CD4-positive, alpha-beta T cell treated with Interleukin-12 subunit alpha and Interleukin-12 subunit beta, for 1 hour (primary cell): ENCODE results near the gene SCLY.
"Not testable (repeated sequence)": the region's sequence is repeated elsewhere in the genome, so short reads cannot be mapped to it uniquely, and the experiment has no call there.

Source experiments
- DNase-seq: peaks from one replicate; pipeline ENCODE4 v3.0.0-alpha.2; 2020

Gene SCLY

GRCh38 chr2:238060542-238061314 is at the start of gene SCLY:
TSS of gene SCLY (plus strand) at chr2:238061001. CDS start at chr2:238061055, 54 bp downstream.
- peak; percentile 97 for DNase-seq

GRCh38 chr2:238013806-238014205 is 47.0 kb upstream of the SCLY start:
- no peak for DNase-seq

- no peak for DNase-seq
Measured at GRCh38 chr2:238015705-238016104, 45.1 kb upstream of the SCLY start.

GRCh38 chr2:238016526-238016925 is 44.3 kb upstream of the SCLY start:
- no peak for DNase-seq

- no peak for DNase-seq
Measured at GRCh38 chr2:238019962-238020361, 40.8 kb upstream of the SCLY start.

GRCh38 chr2:238020816-238021215 is 40.0 kb upstream of the SCLY start:
- no peak for DNase-seq

GRCh38 chr2:238021327-238021726 is 39.5 kb upstream of the SCLY start:
- no peak for DNase-seq

- no peak for DNase-seq
Measured at GRCh38 chr2:238022594-238023157, 38.1 kb upstream of the SCLY start.

- no peak for DNase-seq
Measured at GRCh38 chr2:238023608-238024007, 37.2 kb upstream of the SCLY start.

- DNase-seq, result no peak
Measured at GRCh38 chr2:238024986-238025385, 35.8 kb upstream of the SCLY start.

GRCh38 chr2:238025741-238026360 is 35.0 kb upstream of the SCLY start:
- no peak for DNase-seq

- DNase-seq, result no peak
Measured at GRCh38 chr2:238027058-238027457, 33.7 kb upstream of the SCLY start.

GRCh38 chr2:238027591-238028415 is 33.0 kb upstream of the SCLY start:
- DNase-seq, result no peak

GRCh38 chr2:238029853-238030252 is 30.9 kb upstream of the SCLY start:
- DNase-seq, result no peak

- DNase-seq, result no peak
Measured at GRCh38 chr2:238030422-238031155, 30.2 kb upstream of the SCLY start.

GRCh38 chr2:238031751-238032150 is 29.1 kb upstream of the SCLY start:
- DNase-seq, result no peak

GRCh38 chr2:238032755-238033337 is 28.0 kb upstream of the SCLY start:
- no peak for DNase-seq

- DNase-seq, result not testable (repeated sequence)
Measured at GRCh38 chr2:238033991-238034390, 26.8 kb upstream of the SCLY start.

- no peak for DNase-seq
Measured at GRCh38 chr2:238038203-238038602, 22.6 kb upstream of the SCLY start.

GRCh38 chr2:238039151-238039550 is 21.6 kb upstream of the SCLY start:
- no peak for DNase-seq

- DNase-seq, result no peak
Measured at GRCh38 chr2:238039985-238040384, 20.8 kb upstream of the SCLY start.

- DNase-seq, result no peak
Measured at GRCh38 chr2:238040918-238041317, 19.9 kb upstream of the SCLY start.
